B cell (primary cell): Measurements from ENCODE around the gene TNXB. TPM values are rescaled to one million over a fixed set of nuclear protein-coding genes. Genes with fewer than 3 reads are reported as not detected.

Experiments used
- ATAC-seq: fragments of 200-7000 bp; cut with Tn5 transposase; one replicate; pipeline ENCODE4 v1.10.0; 2021; ENCODE audit warnings: low read depth, mild to moderate bottlenecking, moderate number of reproducible peaks, moderate library complexity
- CTCF ChIA-PET: fragments of 350-600 bp; sonication (Branson Sonifier 250); formaldehyde crosslinking; loops from one replicate; lab custom pipeline; 2021; ENCODE audit warnings: antibody characterized with exemption, inconsistent platforms; lab: Charles Lee
- POLR2A ChIA-PET: fragments of 350-600 bp; sonication (Branson Sonifier 250); formaldehyde crosslinking; loops from one replicate; lab custom pipeline; 2021; ENCODE audit warnings: antibody characterized with exemption; lab: Charles Lee
- DNase-seq: peaks from one replicate; pipeline ENCODE4 v3.0.0; 2013
- H2AFZ ChIP-seq: 2 replicates; pipeline ENCODE4 v1.6.1; 2012; ENCODE audit warnings: mild to moderate bottlenecking, low read depth, low read length; ENCODE audit not compliant: insufficient read depth, poor library complexity, severe bottlenecking
- H3K27ac ChIP-seq, 2 donors: 1 replicate in 1 of 2; 2 replicates in 1 of 2; pipeline ENCODE4 v1.5.1; 2012 to 2013; ENCODE audit warnings: low read length in 2 of 2, mild to moderate bottlenecking in 2 of 2, moderate library complexity in 1 of 2
- H3K27me3 ChIP-seq, 4 experiments: fragments of 200-600 bp in 1 of 4; sonication (generic) in 1 of 4; replicated peaks in 1 of 4; 1 replicate in 2 of 4; 2 replicates in 2 of 4; pipeline versions ENCODE4 v1.6.1 to v1.7.0; 2013 to 2016; ENCODE audit warnings: low read length in 3 of 4, mild to moderate bottlenecking in 2 of 4, mixed read lengths in 1 of 4, moderate library complexity in 1 of 4; ENCODE audit not compliant: insufficient read depth in 4 of 4, control insufficient read depth in 3 of 4; ENCODE audit errors: control extremely low read depth in 1 of 4
- H3K36me3 ChIP-seq, 2 experiments: replicated peaks in 1 of 2; 1 replicate in 1 of 2; 2 replicates in 1 of 2; pipeline versions ENCODE4 v1.6.1 to v1.7.1; 2013; ENCODE audit warnings: low read length in 1 of 2; ENCODE audit not compliant: insufficient read depth in 2 of 2, control insufficient read depth in 1 of 2; ENCODE audit errors: control extremely low read depth in 1 of 2, extremely low read depth in 1 of 2
- H3K4me1 ChIP-seq, 2 donors: fragments of 200-600 bp in 1 of 2; sonication (generic) in 1 of 2; 1 replicate in 1 of 2; 2 replicates in 1 of 2; pipeline versions ENCODE4 v1.5.1 to v1.6.1; 2013 to 2017; ENCODE audit warnings: low read length in 2 of 2; ENCODE audit not compliant: control insufficient read depth in 2 of 2, insufficient read depth in 2 of 2
- H3K4me2 ChIP-seq: replicated peaks from 2 replicates; pipeline ENCODE3; 2012; ENCODE audit warnings: mild to moderate bottlenecking, low read depth, low read length; ENCODE audit not compliant: poor library complexity, severe bottlenecking
- H3K4me3 ChIP-seq, 5 experiments: fragments of 200-600 bp in 1 of 5; sonication (generic) in 1 of 5; 1 replicate in 3 of 5; 2 replicates in 2 of 5; pipeline versions ENCODE4 v1.5.1 to v1.7.0; 2011 to 2016; ENCODE audit warnings: low read length in 4 of 5, mild to moderate bottlenecking in 4 of 5, low read depth in 2 of 5, control low read depth in 1 of 5, moderate library complexity in 1 of 5; ENCODE audit not compliant: insufficient read depth in 1 of 5; ENCODE audit errors: control extremely low read depth in 1 of 5, extremely low read depth in 1 of 5
- H3K79me2 ChIP-seq: fragments of 200-600 bp; sonication (generic); one replicate; pipeline ENCODE4 v1.6.0; 2016; ENCODE audit warnings: low read length; ENCODE audit not compliant: control insufficient read depth, insufficient read depth
- H3K9ac ChIP-seq: fragments of 200-600 bp; sonication (generic); 2 replicates; pipeline ENCODE4 v1.6.1; 2017; ENCODE audit warnings: mild to moderate bottlenecking, low read length, moderate library complexity
- H3K9me3 ChIP-seq, 3 donors: one replicate each; pipeline versions ENCODE4 v1.6.1 to v1.7.1; 2013; ENCODE audit warnings: low read length in 2 of 3; ENCODE audit not compliant: control insufficient read depth in 2 of 3, insufficient read depth in 1 of 3; ENCODE audit errors: control extremely low read depth in 1 of 3
- H4K20me1 ChIP-seq: 2 replicates; pipeline ENCODE4 v1.6.0; 2012; ENCODE audit warnings: mild to moderate bottlenecking, low read length; ENCODE audit not compliant: insufficient read depth, control insufficient read depth, poor library complexity, severe bottlenecking
- H3K27ac Mint-ChIP-seq: one replicate; pipeline ENCODE4 v1.8.0; 2021; ENCODE audit warnings: mixed read lengths
- H3K27me3 Mint-ChIP-seq: one replicate; pipeline ENCODE4 v1.8.0; 2021; ENCODE audit warnings: mixed read lengths
- H3K4me1 Mint-ChIP-seq: one replicate; pipeline ENCODE4 v1.8.0; 2021; ENCODE audit warnings: mixed read lengths
- H3K4me3 Mint-ChIP-seq: one replicate; pipeline ENCODE4 v1.8.0; 2021; ENCODE audit warnings: mixed read lengths
- H3K9me3 Mint-ChIP-seq: one replicate; pipeline ENCODE4 v1.8.0; 2022; ENCODE audit warnings: mixed read lengths; ENCODE audit not compliant: insufficient read depth
- EZH2 ChIP-seq: IDR thresholded peaks from 2 replicates; pipeline ENCODE4 v1.6.1; 2012; ENCODE audit warnings: borderline replicate concordance, low read depth, mild to moderate bottlenecking, moderate library complexity, low read length; ENCODE audit not compliant: insufficient read depth, poor library complexity, severe bottlenecking
- WGBS: methylation state at CpG from one replicate; pipeline ENCODE4 v1.1.5; 2013; ENCODE audit warnings: missing lambda C conversion rate; ENCODE audit not compliant: insufficient coverage; 5-methylcytosine and 5-hydroxymethylcytosine counted together
- intact Hi-C: fragments of 100-400 bp; cut with micrococcal nuclease; formaldehyde crosslinking; loops from one replicate; pipeline ENCODE4 v1.10.0; 2022
- polyA plus RNA-seq: library from polyadenylated mRNA; depleted of rRNA; stranded (reverse); fragments of >200 nt; gene quantifications from 2 replicates; pipeline ENCODE4 v1.2.3, GENCODE V29; 2012
- total RNA-seq, 2 donors: library from RNA; stranded (reverse); fragments of 120-200 nt in 1 of 2; gene quantifications; 1 replicate in 1 of 2; 2 replicates in 1 of 2; pipeline versions ENCODE4 v1.2.3 to v1.2.4, GENCODE V29; 2013 to 2022
- TF ChIP-seq, protein P1 (sequence below): fragments of 200-600 bp; IDR thresholded peaks from one replicate; pipeline ENCODE4 v1.8.0; 2022; ENCODE audit warnings: antibody characterized with exemption, mild to moderate bottlenecking

TNXB gene
- total and polyA plus RNA-seq, 2 donors (not counting 1 experiment from before 2014, with no cell fraction given) = 1.4 to 19.0 TPM

DNA sequence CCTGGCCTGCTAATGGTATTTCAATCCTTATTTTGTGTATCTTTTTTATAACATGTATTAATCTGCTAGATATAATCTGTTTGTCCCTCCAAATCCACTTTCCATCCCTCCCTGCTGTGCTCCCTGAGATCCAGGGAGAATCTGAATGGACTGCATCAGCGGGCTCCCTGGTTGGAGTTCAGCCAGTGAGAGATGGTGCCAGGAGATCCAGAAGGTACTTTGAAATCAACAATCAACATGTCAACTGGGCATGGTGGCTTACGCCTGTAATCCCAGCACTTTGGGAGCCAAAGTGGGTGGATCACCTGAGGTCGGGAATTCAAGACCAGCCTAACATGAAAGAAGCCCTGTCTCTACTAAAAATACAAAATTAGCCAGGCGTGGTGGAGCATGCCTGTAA, 14.5 kb upstream of the TNXB start:
- no peaks in the 10 kb centered on the region for H3K27me3 Mint-ChIP-seq
- H3K4me1 Mint-ChIP-seq = peaks cover 38% of the 10 kb centered on the region
- TF ChIP-seq, protein P1, sequence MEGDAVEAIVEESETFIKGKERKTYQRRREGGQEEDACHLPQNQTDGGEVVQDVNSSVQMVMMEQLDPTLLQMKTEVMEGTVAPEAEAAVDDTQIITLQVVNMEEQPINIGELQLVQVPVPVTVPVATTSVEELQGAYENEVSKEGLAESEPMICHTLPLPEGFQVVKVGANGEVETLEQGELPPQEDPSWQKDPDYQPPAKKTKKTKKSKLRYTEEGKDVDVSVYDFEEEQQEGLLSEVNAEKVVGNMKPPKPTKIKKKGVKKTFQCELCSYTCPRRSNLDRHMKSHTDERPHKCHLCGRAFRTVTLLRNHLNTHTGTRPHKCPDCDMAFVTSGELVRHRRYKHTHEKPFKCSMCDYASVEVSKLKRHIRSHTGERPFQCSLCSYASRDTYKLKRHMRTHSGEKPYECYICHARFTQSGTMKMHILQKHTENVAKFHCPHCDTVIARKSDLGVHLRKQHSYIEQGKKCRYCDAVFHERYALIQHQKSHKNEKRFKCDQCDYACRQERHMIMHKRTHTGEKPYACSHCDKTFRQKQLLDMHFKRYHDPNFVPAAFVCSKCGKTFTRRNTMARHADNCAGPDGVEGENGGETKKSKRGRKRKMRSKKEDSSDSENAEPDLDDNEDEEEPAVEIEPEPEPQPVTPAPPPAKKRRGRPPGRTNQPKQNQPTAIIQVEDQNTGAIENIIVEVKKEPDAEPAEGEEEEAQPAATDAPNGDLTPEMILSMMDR = no peak
- TF ChIP-seq EZH2 = no peak
- H3K4me1 ChIP-seq = peaks cover 15 to 21% of the 10 kb centered on the region in 2 donors
- no peak overlapping the region for H3K4me3 ChIP-seq
- H3K36me3 ChIP-seq = peaks cover 12 to 75% of the 10 kb centered on the region in 2 experiments
- no peaks in the 10 kb centered on the region for H3K27me3 ChIP-seq
- ATAC-seq (no peak), DNase-seq (no peak)
- peaks cover 51% of the 10 kb centered on the region for H3K79me2 ChIP-seq
- POLR2A ChIA-PET = no interaction called here
- H3K27ac Mint-ChIP-seq = no peak overlapping the region
- H3K27ac ChIP-seq = no peak overlapping the region
- no peak overlapping the region for H3K9ac ChIP-seq
- no peak overlapping the region for H3K4me3 Mint-ChIP-seq
- no peak overlapping the region for H2AFZ ChIP-seq
- H4K20me1 ChIP-seq = peaks cover 22% of the 10 kb centered on the region
- H3K9me3 ChIP-seq = peaks cover 0 to 2% (median 0%) of the 10 kb centered on the region in 3 donors
- no peak overlapping the region for H3K4me2 ChIP-seq
- H3K9me3 Mint-ChIP-seq = no peaks in the 10 kb centered on the region
- CTCF ChIA-PET = interaction anchor here (1.2 kb wide), 1 partner anchor 74 kb away, joined by 4 read pairs; no protein-coding TSS in a partner anchor
- 100% methylated on average over 3 of the region's 4 CpGs for WGBS
- intact Hi-C loops = loop anchor here (10.0 kb wide), 1 partner anchor 671 kb away; no protein-coding TSS in a partner anchor

DNA sequence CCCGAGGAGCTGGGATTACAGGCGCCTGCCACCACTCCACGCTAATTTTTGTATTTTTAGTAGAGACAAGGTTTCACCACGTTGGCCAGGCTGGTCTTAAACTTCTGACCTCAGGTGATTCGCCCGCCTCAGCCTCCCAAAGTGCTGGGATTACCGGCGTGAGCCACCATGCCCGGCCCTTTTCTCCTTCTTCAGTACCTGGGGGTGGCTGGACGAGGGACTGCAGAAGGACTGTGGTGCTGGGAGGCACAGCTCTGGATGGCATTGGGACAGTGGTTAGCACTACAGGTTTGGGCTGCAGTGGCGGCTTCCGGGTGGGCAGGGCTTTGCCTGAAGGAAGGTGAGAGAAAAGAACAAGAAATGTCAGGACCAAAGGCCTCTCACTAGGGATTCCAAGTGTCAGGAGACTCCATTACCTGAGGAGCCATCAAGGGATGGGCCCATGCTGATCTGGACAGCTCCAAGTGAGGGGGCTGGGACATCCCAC, 11.5 kb upstream of the TNXB start:
- no peak for ATAC-seq
- no peaks in the 10 kb centered on the region for H3K27me3 ChIP-seq
- H3K4me1 ChIP-seq = peaks cover 0 to 3% of the 10 kb centered on the region in 2 donors
- H3K4me2 ChIP-seq = no peak overlapping the region
- no peak overlapping the region for H3K4me3 ChIP-seq
- peaks cover 22% of the 10 kb centered on the region for H3K79me2 ChIP-seq
- H3K4me3 Mint-ChIP-seq = no peak overlapping the region
- DNase-seq = no peak
- H3K9me3 ChIP-seq = no peaks in the 10 kb centered on the region
- TF ChIP-seq EZH2 = no peak
- TF ChIP-seq, protein P1 = no peak
- WGBS = 96% methylated on average over 10 of the region's 12 CpGs
- no peak overlapping the region for H2AFZ ChIP-seq
- ChIA-PET POLR2A (interaction anchor here (1.0 kb wide), 1 partner anchor 9 kb away, joined by 3 read pairs; no protein-coding TSS in a partner anchor), CTCF (interaction anchor here (0.7 to 5.0 kb wide), 4 partner anchors 8 to 1019 kb away, joined by 3 to 40 read pairs (median 10); partner anchors contain the start of genes ATF6B and FKBPL)
- no peak overlapping the region for H3K9ac ChIP-seq
- H4K20me1 ChIP-seq = peaks cover 21% of the 10 kb centered on the region
- H3K9me3 Mint-ChIP-seq = no peaks in the 10 kb centered on the region
- peaks cover 12% of the 10 kb centered on the region for H3K4me1 Mint-ChIP-seq
- no peak overlapping the region for H3K27ac ChIP-seq
- H3K36me3 ChIP-seq = peaks cover 8 to 90% of the 10 kb centered on the region in 2 experiments
- intact Hi-C loops = loop anchor here (10.0 kb wide), 1 partner anchor 674 kb away; no protein-coding TSS in a partner anchor
- no peaks in the 10 kb centered on the region for H3K27me3 Mint-ChIP-seq
- no peak overlapping the region for H3K27ac Mint-ChIP-seq
